HG03175 (cell line): Measurements from ENCODE around the gene PRDX3.
A peak's percentile ranks its signal among the peaks of the same experiment; 100 is the strongest.
"Not testable (repeated sequence)": the region's sequence is repeated elsewhere in the genome, so short reads cannot be mapped to it uniquely, and the experiment has no call there.

Experiments used
- ATAC-seq: cut with Tn5 transposase; IDR thresholded peaks from one replicate; pipeline ENCODE4 v1.9.1; 2021; ENCODE audit warnings: mild to moderate bottlenecking, moderate library complexity; ENCODE audit not compliant: unreplicated experiment

The PRDX3 gene

DNA sequence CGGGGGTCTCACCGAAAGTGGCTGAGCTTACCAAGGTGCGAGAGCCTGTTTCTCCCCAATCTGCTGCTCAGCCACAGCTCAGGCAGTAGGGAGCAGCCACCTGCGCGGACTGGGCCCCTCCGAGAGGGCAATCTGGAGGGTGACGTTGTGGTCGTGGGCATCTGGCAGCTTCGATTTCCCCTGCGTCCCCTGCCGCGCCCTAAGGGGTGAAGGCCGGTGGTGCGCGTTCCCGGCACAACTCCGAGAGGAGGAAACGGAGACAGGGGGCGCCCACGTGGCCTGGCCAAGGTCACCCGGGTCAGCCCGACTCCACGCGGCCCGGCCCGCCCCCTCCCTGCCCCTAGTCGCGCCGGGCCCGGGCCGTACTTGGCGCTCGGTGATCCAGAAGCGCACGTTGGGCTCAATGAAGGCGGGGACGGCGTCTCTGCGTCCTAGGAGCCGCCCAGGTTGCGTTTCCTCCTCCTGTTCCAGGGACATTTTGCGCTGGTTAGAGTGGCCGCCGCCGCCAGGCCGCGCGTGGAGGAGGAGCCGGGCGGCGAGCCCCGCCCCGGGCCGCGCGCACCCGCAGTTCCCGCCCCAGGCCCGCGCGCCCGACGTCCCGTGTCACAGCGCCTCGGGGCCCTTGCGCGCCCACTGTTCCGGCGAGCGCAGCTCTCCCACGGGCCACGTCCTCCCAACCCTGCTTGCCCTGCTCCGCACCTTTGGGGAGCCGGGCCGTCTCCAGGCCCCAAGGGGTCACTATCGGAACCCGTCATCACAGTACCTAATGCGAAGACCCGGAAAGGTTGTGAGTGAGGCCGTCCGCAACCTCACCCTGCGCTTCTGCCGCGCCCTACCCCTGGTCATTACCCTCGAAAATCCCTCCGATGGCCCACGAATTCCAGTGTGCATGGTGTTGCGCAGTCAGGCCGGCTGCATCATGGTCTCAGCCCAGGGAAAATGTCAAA, 13.2 kb downstream of the PRDX3 start, which contains the start of gene SFXN4:
Gene SFXN4, minus strand, starts transcription at position 544 of the 947 bp plus-strand sequence. Its CDS starts 67 bp downstream, at position 477.
- peak; percentile 90 for ATAC-seq

DNA sequence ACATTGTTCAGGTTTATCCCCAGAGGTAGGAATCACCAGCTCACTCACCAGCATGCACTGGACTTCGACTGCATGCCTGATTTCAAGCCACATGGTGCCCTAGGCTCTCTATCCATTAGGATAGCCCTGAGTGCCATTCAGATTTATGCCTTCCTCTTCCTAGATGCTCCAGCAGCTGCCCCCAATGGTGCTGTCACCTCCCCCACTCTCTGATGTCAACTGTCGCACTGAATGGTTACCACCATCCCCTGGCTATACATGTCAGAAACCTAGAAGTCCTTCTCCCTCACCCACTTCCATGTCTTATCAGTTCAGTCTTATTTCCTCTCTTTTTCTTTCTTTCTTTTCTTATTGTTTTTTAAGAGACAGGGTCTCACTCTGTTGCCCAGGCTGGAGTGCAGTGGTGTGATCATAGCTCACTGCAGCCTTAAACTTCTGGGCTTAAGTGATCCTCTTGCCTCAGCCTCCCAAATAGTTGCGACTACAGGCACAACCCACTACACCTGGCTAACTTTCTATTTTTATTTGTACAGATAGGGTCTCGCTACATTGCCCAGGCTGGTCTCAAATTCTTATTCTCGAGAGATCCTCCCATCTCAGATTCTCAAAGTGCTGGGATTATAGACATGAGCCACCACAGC, 16.0 kb downstream of the PRDX3 start:
- ATAC-seq, result no peak

DNA sequence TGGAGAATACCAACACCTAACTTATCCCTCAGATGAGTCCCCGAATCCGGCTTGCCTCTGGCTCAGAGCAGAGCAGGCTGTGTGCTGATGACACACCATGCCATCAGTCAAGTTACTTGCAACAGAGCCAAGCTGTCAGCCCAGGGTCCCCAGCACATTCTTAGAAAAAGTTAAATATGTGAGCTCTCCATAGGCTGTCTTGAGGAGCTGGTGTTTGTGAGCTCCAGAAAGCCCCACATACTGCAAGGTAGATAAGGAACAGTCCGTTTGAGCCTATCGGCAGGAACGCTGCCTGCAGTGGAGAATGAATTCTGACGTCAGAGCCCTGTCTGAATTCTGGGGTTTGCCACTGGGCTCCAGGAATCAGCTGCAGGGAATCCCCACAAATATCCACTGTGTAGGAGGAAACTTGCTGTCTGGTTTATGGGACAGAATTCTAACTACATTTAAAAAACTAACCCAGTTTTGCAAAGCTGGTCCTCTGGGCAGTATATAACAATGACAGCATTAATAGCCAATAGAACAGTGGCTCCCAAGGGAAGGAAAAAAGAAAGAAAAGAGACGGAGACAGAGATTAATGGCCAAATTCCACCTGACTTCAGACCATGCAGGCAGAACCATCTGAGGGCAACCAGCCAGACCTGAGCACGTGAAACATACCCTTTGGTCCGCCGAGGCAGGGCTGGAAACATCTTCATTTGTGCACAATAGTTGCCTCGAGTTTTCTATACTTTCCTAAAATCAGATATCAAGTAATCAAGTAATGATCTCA, 16.7 kb downstream of the PRDX3 start:
- ATAC-seq, result no peak

DNA sequence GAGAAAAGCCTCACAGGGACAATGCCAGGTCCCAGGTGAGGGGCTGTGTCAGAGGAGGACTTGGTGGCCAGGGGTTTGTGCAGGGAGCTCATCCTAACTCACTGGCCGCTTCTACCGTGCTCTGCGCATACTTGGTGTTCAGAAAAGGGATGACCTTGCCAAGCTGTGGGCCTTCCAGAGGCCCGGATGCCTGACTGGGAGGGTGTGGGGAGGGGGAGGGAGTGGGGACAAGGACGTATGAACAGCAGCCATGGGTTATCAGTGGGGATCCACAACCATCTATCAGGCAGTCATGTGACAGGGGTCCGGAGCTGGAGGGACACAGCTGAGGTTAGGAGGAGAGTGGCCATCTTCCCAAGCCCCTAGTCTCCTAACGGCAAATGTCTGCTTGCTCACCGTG, 19.3 kb downstream of the PRDX3 start:
- ATAC-seq, result no peak

DNA sequence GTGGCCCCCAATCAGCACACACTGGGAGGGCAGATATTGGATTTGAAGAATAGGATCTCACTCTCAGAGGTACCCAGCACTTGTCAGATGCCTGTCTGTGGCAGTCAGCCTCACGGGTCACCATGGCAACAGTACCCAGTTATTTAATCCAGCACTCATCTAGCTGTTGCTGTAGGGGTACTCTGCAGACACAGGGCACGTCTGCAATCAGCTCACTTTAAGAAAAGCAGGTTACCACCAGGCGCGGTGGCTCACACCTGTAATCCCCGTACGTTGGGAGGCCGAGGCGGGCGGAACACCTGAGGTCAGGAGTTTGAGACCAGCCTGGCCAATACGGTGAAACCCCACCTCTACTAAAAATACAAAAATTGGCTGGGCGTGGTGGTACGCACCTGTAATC, 25.0 kb downstream of the PRDX3 start:
- no peak for ATAC-seq

DNA sequence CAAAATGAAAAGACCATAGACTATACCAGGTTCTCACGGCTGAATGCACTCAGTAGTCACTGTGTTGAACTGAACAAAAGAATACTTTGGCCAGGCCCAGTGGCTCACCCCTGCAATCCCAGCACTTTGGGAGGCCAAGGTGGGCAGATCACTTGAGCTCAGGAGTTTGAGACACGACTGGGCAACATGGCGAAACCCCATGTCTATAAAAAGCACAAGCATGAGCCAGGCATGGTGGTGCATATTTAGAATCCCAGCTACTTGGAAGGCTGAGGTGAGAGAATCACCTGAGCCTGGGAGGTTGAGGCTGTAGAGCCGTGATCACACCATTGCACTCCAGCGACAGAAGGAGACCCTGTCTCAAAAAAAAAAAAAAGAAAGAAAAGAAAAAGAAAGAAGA, 25.6 kb downstream of the PRDX3 start:
- ATAC-seq, result no peak

DNA sequence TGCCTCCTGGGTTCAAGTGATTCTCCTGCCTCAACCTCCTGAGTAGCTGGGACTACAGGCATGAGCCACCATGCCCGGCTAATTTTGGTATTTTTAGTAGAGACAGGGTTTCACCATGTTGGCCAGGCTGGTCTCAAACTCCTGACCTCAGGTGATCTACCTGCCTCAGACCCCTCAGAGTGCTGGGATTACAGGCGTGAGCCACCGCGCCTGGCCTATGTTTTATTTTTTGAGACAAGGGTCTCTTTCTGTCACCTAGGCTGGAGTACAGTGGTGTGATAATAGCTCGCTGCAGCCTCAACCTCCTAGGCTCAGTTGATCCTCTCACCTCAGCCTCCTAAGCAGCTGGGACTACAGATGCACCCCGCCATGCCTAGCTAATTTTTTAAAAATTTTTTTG, 27.0 kb downstream of the PRDX3 start:
- not testable (repeated sequence) for ATAC-seq

DNA sequence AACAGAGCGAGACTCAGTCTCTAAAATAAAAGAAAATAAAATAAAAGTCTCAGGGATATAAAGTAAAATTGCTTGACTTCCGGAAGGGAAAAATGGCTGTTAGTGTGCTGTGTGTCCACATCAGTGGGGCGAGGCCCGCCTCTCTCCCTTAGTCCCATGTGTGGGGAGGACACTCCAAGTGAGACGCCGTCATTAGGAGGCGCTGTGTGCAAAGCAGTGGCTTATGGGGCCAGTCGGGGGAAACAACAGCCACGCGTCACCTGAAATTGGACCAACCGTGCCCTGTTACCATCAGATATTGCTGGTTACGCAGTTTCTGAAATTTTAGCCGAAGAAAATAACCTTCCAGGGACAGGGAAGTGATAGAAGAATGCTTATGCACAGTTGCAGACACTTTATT, 28.9 kb downstream of the PRDX3 start:
- ATAC-seq, result no peak

DNA sequence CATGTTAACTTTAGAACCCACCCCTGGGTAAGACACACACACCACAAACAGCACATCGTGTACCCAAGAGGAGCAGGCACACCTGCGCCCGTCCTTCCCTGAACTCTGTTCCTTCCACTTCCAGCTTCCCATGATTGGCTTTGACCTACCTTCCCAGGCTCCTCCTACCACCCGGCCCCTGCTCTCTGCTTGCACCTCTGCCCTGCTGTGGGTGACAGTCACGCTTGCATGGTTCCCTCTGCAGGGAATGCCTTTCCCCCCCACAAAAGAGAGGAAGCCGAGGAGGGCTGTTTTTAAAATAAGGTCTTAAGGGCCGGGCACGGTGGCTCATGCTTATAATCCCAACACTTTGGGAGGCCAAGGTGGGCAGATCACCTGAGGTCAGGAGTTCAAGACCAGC, 29.5 kb downstream of the PRDX3 start:
- no peak for ATAC-seq

DNA sequence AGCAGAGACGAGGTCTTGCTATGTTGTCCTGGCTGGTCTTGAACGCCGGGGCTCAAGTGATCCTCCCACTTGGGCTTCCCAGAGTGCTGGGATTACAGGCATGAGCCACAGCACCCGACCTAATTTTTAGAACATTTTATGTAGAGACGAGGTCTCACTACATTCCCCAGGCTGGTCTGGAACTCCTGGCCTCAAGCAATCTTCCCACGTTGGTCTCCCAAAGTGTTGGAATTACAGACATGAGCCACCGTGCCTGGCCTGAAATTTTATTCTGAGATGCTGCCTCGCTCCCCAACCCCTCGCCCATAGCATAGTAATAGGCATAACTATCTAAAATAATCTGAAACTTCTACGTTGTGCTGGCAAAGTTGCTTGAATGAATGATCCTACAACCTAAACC, 35.0 kb downstream of the PRDX3 start:
- no peak for ATAC-seq

DNA sequence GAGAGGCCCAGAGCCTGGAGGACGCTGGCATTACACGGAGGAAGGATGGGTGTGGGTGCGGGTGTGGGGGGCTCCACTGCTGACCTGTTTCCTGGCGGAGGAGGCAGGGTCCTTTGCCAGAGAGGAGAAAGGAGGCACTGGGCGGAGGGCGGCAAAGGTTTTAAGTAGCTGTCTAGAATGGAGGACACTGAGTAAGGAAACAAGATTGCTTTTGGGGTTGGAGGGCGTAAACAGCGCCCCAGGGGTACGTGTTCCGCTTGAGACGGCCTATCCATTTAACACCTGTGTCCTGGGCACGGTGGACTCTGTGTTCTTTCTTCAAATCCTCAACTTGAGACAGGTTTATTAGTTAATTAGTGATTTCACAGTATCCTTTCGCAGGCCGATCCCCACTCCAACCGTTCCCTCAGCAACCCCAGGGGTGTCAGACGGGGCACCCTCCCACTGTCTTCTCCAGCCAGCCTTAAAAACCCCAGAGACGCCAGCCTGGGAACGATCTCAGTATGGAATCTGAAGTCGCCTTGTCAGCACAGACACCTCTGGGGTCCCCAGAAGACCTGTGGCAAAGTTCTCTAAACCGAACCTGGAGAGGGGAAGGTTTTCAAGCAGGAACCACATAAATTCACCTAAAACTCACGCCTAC, 37.9 kb downstream of the PRDX3 start:
- ATAC-seq, result no peak

DNA sequence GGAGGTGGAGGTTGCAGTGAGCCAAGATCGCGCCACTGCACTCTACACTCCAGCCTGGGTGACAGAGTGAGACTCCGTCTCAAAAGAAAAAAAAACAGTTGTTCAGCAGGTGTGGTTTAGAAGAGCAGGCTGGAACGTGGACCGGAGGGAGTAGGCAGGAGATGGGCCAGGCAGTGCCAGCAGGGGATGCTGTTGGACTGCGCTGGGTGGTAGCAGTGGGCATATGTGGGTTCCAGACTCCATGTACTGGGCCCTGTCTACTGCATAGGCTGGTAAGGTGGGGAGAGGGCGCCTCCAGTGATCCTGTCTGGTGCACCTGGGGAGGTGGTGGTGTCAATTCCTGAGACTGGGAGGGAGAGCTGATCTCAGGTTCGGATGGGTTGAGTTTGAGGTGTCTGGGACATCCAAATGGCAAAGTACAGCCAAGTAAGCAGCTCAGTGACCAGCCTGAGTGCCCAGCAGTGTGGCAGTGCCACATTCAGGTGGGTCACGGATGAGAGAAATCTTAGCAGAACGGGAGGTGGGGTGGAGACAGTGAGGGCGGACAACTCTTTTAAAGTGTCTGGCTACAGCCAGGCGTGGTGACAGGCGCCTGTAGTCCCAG, 39.0 kb downstream of the PRDX3 start:
- ATAC-seq, result no peak

DNA sequence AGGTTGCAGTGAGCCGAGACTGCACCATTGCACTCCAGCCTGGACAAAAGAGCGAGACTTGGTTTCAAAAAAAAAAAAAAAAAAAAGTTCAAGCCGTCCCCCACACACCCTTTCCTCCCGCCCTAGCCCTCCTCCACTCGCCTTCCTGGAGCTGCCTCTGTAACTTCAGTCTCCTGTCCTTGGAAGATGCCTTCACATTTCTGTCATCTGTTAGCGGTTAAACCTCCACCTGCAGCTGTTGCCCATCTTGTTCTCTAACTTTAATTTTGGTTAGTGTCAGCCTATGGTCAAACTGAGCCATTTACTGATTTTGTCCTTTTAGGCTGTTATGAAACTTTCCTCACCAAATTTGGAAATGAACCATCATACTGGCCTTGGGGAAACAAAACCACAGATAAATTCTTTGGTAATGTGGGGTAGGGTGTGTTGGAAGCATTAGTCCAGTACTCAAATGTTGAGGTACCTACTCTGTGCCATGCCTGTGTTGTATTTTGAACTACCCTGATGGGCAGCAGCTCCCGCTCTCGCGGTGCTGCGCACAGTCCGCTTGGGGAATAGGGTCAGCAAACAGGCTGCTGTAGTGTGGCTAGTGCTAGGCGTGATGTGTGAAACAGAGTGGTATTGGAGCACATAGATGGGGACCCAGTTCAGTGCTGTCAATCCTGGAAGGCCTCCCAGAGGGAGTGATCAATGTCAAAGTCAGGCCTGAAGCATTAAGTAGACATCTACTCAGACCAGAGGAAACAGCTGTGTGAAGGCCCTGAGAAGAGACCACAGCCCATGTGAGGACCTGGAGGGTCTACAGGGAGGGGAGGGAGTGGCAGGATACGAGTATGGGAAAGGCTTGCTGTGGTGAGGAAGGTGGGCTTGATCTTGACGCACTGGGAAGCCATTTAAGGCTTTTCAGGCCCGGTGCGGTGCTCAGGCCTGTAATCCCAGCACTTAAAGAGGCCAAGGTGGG, 40.0 kb downstream of the PRDX3 start:
- no peak for ATAC-seq

DNA sequence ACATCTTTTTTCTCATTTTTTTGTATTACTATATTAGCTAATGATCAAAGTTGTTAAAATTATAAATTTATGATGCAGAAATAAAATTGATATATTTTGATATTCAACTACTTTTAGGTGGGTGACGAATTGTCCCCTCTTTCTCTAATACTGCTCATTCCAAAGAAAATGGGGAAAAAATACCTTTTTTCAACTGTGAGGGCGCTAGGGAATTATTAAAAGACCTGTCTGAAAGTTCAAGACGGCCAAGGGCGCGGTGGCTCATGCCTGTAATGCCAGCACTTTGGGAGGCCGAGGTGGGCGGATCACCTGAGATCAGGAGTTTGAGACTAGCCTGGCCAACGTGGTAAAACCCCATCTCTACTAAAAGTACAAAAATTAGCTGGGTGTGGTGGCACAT, 40.7 kb downstream of the PRDX3 start:
- not testable (repeated sequence) for ATAC-seq

DNA sequence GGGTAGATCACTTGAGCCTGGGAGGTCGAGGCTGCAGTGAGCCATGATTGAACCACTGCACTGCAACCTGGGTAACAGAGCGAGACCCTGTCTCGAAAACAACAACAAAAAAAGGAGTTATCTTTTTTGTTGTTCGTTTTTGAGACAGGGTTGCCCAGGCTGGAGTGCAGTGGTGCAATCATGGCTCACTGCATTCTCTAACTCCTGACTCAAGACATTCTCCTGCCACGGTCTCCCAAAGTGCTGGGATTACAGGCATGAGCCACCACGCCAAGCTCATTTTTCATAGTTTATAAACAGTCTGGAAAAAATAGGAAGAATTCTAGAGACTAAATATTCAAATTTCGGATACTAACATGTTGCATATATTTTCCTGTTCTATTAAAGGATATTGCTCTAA, 42.5 kb downstream of the PRDX3 start:
- no peak for ATAC-seq

DNA sequence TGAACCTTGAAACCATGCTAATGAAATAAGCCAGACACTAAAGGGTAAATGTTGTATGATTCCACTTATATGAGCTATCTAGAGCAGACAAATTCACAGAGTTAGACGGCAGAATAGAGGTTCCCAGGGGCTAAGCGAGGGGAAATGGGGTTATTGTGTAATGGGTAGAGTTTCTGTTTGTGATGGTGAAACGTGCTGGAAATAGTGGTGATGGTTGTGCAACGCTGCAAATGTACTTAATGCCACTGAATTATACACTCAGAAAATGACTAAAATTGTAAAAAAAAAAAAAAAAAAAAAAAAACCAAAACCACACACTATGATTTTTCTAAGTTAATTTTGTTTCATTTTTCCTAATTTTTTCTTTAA, 43.1 kb downstream of the PRDX3 start:
- ATAC-seq, result no peak

DNA sequence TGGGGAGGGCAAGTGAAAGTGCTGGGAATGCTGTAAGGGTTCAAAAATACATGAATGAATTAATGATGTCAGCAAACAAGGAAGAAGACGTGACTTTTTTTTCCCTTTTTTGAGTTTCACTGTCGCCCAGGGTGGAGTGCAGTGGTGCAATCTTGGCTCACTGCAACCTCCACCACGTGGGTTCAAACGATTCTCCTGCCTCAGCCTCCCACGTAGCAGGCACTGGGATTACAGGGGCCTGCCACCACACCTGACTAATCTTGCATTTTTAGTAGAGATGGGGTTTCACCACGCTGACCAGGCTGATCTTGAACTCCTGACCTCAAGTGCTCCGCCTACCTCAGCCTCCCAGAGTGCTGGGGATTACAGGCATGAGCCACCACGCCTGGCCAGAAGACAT, 44.7 kb downstream of the PRDX3 start:
- ATAC-seq, result no peak

DNA sequence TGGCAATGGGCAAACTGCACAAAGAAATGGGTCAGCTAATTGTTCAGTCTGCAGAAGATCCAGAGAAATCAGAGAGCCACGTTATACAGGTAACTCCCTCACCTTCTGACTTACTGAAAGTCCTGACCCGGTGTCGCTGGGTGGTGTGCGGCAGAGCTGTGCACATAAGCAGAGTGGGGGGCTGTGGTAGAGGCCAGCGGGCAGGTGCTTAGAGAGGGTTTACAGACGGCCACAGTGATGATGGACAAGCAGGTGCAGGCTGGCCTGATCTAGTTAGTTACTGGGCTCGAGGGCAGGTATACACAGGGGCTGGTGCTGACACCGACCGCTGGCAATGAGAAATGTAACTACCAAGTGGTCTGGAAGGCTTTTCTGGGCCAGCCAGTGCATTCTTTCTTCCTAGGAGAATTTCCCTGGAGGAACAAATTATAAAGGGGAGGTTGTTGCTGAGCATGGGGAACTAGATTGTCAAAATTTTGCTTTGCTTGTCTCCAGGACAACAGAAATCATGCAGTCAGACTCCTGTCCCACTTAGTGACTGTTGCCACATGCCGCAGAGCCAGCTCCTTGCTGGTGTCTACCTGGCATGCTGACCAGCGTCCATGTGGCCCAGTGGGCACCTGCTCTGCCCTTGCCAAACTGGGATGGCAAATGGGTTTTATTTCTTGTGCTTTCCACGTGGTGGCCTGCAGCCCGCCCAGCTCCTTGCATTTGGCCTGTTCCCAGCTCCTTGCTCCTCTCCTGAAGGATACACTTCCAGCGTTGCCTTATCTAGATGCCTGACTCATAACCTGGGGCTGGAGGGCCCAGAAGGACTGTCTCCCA, 45.9 kb downstream of the PRDX3 start:
- no peak for ATAC-seq
